HCT116 (cell line): Measurements from ENCODE around the gene SEPTIN5.

Experiments
- CTCF ChIP-seq, 3 experiments: fragments of 200-600 bp in 1 of 3; sonication (generic) in 1 of 3; IDR thresholded peaks in 2 of 3; conservative IDR thresholded peaks in 1 of 3; 2 replicates each; pipeline ENCODE4 v1.5.1; 2012 to 2017; ENCODE audit warnings: low read depth in 2 of 3, low read length in 2 of 3, antibody characterized with exemption in 1 of 3, borderline replicate concordance in 1 of 3, control low read depth in 1 of 3, mild to moderate bottlenecking in 1 of 3, mixed read lengths in 1 of 3, mixed run types in 1 of 3, moderate library complexity in 1 of 3; ENCODE audit not compliant: insufficient read depth in 1 of 3
- ELF1 ChIP-seq: IDR thresholded peaks from 2 replicates; pipeline ENCODE4 v1.6.1; 2012; ENCODE audit warnings: low read depth, borderline replicate concordance
- EZH2phosphoT487 ChIP-seq: fragments of 200-600 bp; IDR thresholded peaks from 2 replicates; pipeline ENCODE4 v1.6.1; 2018; ENCODE audit warnings: antibody characterized with exemption, borderline replicate concordance
- POLR2AphosphoS5 ChIP-seq: IDR thresholded peaks from 2 replicates; pipeline ENCODE4 v1.6.1; 2011; ENCODE audit warnings: mild to moderate bottlenecking, low read depth, low read length, moderate library complexity
- ZBTB33 ChIP-seq: IDR thresholded peaks from 2 replicates; pipeline ENCODE4 v1.6.1; 2011; ENCODE audit warnings: mild to moderate bottlenecking, low read length, moderate library complexity; ENCODE audit not compliant: insufficient replicate concordance; ENCODE audit errors: extremely low read depth

GRCh38 chr22:19737846-19738663, 23.8 kb downstream of the SEPTIN5 start:
- TF ChIP-seq ZBTB33 (no peak), POLR2AphosphoS5 (no peak), CTCF (IDR thresholded peaks at IDR 0.05 in 2 of 3, conservative IDR thresholded peaks at IDR 0.05 in 1 of 3; ENCODE audit: borderline replicate concordance in 1 of 3, insufficient read depth in 1 of 3, low read depth in 2 of 3, low read length in 2 of 3) (no peak), EZH2phosphoT487 (no peak), ELF1 (no peak)
